ENCODE data around the gene TGFBR2. TPM values are rescaled to one million over a fixed set of nuclear protein-coding genes. Genes with fewer than 3 reads are reported as not detected.

Gene TGFBR2
- total RNA-seq, 1 experiment from 2014 or later: 22.5 TPM

DNA sequence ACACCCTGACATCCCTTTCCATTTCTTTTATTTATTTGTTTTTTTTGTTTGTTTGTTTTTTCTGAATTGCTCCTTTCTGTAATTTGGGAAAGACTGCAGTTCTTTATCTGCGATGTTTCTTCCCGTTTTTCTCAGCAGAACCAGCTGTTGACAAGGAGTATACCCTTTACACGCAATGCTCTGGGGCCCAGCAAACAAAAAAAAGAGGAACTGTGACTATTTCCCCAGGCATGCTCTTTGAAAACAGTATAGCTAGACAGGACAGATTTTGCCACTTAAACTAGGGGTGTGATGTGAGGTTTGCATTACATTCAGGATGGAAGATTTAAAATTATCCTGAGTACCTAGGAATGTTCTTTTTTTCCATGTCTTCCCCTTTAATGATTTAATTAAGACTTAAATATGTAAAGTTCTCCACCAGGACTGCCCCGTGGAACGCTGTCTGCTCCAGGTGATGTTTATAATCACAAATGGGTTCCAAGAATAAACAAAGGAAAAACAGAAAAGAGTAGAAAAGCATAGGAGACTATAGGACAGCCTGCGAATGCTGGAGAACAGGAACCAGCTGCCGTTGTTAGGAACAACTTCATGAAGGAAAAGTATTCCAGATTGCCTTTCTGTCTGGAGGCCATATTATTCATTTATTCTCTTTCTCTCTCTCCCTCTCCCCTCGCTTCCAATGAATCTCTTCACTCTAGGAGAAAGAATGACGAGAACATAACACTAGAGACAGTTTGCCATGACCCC is 43.3 kb downstream of the TGFBR2 start:
- no peak overlapping the region for H3K9ac ChIP-seq (ENCODE audit: low read length)
- ATAC-seq: no peak
- peaks cover 8% of the 10 kb centered on the region; the same call in 1 of the 2 replicates for H4K20me1 ChIP-seq (ENCODE audit: insufficient read depth)
- H2AFZ ChIP-seq (ENCODE audit: low read depth, low read length, poor library complexity, severe bottlenecking): no peak overlapping the region
- POLR2A ChIA-PET: no interaction called here
- no peak for DNase-seq (ENCODE audit: low read depth, low spot score)
- no peaks in the 10 kb centered on the region for H3K9me2 ChIP-seq (ENCODE audit: insufficient read depth)
- BruUV-seq (replicated peaks): no TSS peak
- no peak for TF ChIP-seq ZFX (IDR thresholded peaks at IDR 0.05)
- TF ChIP-seq, protein P1, sequence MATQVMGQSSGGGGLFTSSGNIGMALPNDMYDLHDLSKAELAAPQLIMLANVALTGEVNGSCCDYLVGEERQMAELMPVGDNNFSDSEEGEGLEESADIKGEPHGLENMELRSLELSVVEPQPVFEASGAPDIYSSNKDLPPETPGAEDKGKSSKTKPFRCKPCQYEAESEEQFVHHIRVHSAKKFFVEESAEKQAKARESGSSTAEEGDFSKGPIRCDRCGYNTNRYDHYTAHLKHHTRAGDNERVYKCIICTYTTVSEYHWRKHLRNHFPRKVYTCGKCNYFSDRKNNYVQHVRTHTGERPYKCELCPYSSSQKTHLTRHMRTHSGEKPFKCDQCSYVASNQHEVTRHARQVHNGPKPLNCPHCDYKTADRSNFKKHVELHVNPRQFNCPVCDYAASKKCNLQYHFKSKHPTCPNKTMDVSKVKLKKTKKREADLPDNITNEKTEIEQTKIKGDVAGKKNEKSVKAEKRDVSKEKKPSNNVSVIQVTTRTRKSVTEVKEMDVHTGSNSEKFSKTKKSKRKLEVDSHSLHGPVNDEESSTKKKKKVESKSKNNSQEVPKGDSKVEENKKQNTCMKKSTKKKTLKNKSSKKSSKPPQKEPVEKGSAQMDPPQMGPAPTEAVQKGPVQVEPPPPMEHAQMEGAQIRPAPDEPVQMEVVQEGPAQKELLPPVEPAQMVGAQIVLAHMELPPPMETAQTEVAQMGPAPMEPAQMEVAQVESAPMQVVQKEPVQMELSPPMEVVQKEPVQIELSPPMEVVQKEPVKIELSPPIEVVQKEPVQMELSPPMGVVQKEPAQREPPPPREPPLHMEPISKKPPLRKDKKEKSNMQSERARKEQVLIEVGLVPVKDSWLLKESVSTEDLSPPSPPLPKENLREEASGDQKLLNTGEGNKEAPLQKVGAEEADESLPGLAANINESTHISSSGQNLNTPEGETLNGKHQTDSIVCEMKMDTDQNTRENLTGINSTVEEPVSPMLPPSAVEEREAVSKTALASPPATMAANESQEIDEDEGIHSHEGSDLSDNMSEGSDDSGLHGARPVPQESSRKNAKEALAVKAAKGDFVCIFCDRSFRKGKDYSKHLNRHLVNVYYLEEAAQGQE (IDR thresholded peaks at IDR 0.05; ENCODE audit: low read depth): no peak
- TF ChIP-seq EZH2phosphoT487 (IDR thresholded peaks at IDR 0.05; ENCODE audit: borderline replicate concordance): no peak
- no peak for TF ChIP-seq YY1 (IDR thresholded peaks at IDR 0.05; ENCODE audit: extremely low read depth, insufficient replicate concordance, low read depth, low read length)
- RAD21 ChIA-PET (ENCODE audit: low non-redundant PET in 1 of 2, low total read pairs in 2 of 2, uncharacterized antibody in 2 of 2, unreplicated experiment in 2 of 2): no interaction called here
- H3K27ac ChIP-seq (ENCODE audit: low read depth, low read length): no peak overlapping the region
- H3K36me3 ChIP-seq (ENCODE audit: control insufficient read depth in 1 of 2, insufficient read depth in 2 of 2, low read length in 2 of 2): peaks cover 44 to 84% of the 10 kb centered on the region in 2 experiments
- no peaks in the 10 kb centered on the region for H3K9me3 ChIP-seq (ENCODE audit: control insufficient read depth in 1 of 2, insufficient read depth in 1 of 2, low read depth in 1 of 2, low read length in 2 of 2)
- no peak overlapping the region for H3K4me2 ChIP-seq (ENCODE audit: low read length)
- peaks cover 95% of the 10 kb centered on the region for H3K79me2 ChIP-seq (ENCODE audit: insufficient read depth, low read length)
- peaks cover 16 to 19% of the 10 kb centered on the region in 2 experiments; a peak in 3 of 4 replicates for H3K4me1 ChIP-seq (ENCODE audit: control insufficient read depth in 1 of 2, insufficient read depth in 2 of 2, low read length in 2 of 2)
- intact Hi-C loops (cut with micrococcal nuclease): no loop called here
- CTCF ChIA-PET: no interaction called here
- no peak overlapping the region for H3K4me3 ChIP-seq (replicated peaks in 1 of 2; ENCODE audit: low read depth in 1 of 2, low read length in 2 of 2)
- H3K27me3 ChIP-seq (ENCODE audit: insufficient read depth, low read length): no peaks in the 10 kb centered on the region
